HG02973 (cell line): ENCODE measurements around the gene ZNF281.
"Not testable (repeated sequence)": the region's sequence is repeated elsewhere in the genome, so short reads cannot be mapped to it uniquely, and the experiment has no call there.

Source experiments
- ATAC-seq: cut with Tn5 transposase; IDR thresholded peaks from one replicate; pipeline ENCODE4 v1.9.1; 2021; ENCODE audit warnings: moderate library complexity; ENCODE audit not compliant: unreplicated experiment

The ZNF281 gene

GRCh38 chr1:200432586-200432985, 22.8 kb upstream of the ZNF281 start:
- no peak for ATAC-seq

- no peak for ATAC-seq
Observed at GRCh38 chr1:200429221-200429751, 19.4 kb upstream of the ZNF281 start.

DNA sequence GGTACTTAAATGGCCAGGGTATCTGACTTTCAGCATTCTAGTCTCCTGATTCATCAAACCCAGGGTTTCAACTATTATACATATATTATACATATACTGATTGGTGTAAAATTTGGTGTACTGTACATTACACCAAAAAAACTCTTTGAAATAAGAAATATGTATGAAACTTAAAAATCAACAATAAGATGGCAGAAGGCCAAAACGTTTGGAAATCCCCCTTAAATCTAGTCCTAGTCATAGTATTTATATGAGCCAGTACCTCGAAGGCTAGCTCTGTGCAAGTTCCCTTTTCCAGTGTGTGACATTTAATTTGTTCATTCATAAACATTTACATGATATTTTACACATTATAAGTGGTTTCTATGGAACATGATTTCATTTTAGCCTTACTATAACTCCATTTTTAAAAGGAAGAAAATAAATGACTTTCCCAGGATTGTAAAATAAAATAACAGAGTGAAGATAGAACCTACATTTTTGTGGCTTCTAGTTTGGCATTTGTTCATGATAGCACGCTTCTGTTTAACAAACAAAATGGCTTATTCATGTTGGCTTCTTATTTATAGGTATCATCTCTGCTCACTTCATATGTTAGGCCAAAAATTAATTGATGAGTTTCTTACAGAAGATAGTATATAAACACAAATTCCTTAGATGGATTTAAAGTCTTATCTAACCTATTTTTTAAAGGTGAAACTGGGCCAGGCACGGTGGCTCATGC, 18.8 kb upstream of the ZNF281 start:
- no peak for ATAC-seq

- no peak for ATAC-seq
Observed at GRCh38 chr1:200427744-200428143, 17.9 kb upstream of the ZNF281 start.

GRCh38 chr1:200426196-200426595, 16.4 kb upstream of the ZNF281 start:
- ATAC-seq = no peak

GRCh38 chr1:200423235-200423634, 13.4 kb upstream of the ZNF281 start:
- ATAC-seq = no peak

- no peak for ATAC-seq
Observed at GRCh38 chr1:200422211-200422610, 12.4 kb upstream of the ZNF281 start.

GRCh38 chr1:200415789-200416593, 6.2 kb upstream of the ZNF281 start:
- ATAC-seq = peak; percentile 85

DNA sequence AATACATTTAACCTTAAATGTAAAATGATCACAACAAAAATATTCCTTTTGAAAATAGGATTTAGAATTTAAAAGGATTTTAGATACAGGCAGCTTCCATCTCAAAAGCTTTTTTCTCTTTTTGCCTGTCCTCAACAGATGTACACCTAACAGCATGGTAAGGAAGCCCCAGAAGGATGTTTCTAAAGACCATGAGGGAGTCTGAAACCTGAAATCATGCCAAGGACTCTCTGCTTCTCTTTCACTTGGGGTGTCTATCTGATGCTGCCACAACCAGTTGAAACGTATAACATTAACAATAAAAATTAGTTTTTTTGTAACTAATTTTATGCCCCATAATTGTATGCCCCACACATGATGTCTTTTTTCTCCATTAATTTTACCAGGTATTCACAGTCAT, 5.4 kb upstream of the ZNF281 start:
- ATAC-seq = peak; percentile 44

GRCh38 chr1:200414657-200415056, 4.8 kb upstream of the ZNF281 start:
- ATAC-seq = no peak

DNA sequence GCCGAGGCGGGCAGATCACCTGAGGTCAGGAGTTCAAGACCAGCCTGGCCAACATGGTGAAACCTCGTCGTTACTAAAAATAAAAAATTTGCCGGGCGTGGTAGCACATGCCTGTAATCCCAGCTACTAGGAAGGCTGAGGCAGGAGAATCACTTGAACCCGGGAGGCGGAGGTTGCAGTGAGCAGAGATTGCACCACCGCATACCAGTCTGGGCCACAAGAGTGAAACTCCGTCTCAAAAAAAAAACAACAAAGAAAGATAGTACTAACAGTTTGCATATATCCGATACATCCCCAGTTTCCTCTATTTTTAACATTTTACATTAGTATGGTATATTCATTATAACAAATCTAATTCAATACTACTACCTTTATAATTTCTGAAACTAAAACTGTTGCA, 3.9 kb upstream of the ZNF281 start:
- not testable (repeated sequence) for ATAC-seq

GRCh38 chr1:200411406-200412257, 1.8 kb upstream of the ZNF281 start:
- no peak for ATAC-seq

DNA sequence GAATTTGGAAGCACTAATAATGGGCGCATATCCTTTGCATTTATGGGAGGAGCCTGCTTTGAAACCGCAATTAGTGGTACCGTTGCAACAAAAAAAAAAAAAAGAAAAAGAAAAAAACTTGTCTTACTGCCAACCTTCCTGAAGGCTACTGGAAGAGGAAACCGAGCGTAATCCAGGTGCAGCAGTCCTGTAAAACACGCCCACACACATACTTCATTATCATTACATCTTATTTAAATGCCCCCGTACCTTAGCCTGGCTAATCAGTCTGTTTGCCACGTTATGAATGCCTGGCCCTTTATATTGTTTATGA, 686 bp upstream of the ZNF281 start:
- no peak for ATAC-seq

DNA sequence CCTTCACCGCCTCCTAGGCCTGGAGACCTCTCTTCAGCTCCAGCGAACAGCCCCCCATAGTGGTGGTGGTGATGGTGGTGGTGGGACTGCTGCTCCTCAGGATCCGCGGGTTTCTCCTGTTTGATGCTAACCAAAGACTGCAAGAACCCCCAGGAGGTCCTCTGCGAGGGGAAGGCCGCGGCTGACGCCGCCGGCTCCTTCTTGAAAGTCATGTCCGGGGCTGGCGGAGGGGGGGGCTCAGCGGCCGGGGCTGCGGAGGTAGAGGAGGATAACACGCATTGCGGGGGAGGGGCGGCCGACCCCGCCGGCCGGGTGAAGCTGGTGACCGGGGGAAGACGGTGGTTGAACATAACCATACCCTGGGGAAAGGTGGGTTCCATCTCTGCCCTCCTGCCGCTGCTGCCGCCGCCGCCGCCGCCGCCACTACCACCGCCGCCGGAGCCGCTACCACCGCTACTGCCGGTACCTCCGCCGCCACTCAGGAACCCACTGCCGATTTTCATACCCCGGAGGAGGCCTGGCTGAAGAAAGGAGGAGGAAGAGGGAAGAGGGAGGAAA, 554 bp downstream of the ZNF281 start:
- peak; percentile 34 for ATAC-seq

DNA sequence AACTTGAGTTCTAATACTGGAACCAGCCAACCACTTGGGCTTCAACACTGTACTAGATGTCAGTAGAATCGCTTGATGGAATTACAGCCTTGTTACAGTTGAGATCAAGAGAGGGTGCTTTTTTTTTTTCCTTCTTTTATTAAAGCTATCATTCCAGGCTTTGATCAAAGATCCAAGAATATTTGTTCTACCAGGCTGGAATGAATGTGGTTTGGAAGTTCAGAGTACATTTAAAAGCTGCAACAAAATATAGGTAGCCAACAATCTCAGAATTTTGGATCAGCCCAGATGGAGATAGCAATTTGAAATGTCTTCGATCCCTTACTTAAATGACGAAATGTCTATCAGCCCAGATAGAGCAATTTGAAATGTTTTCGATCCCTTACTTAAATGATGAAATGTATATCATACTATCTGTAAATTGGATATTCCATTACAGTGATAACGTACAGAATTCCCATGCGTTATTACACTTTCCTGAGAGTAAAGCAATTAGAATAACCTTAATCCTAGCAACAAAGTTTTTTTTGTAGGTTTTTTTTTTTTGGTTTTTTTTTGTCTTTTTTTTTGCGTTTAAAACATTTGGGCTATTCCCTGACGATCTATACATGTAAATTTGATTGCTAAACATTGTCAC, 3.6 kb downstream of the ZNF281 start:
- ATAC-seq = no peak

DNA sequence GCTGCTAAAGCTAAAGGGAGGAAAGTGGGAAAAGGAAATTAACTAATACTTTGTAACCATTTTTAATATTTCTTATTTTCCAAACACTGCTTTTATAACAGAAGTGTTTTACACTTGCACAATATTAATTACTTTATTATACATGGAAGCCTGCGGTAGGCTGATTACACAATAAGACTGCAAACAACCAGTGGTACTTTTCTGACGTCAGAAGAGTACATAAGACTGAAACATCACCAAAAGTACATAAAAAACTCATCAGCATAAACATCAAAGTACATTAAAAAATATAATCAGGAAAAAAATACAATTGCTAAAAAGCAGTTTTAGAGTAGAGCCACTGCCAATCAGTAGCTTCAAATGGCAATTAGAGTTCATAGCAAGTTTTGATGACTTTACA, 4.6 kb downstream of the ZNF281 start:
- no peak for ATAC-seq

DNA sequence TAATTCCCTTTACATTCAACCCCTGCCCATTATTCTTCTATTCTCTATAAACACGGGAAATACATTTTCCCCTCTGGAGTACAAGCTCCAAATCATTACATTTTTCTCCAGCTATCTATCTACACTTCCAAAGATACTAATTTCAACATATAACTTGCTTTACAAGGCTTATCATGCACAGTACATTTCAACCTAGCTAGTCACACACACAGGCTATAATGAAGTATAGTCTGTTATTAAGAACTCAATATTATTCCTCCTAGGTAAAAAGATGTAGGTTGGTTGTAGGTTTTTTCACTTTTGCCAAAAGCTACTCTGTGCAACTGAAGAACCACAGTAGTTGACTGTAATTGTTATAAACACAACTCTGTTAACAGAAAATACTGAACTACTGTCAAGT, 8.1 kb downstream of the ZNF281 start:
- no peak for ATAC-seq

DNA sequence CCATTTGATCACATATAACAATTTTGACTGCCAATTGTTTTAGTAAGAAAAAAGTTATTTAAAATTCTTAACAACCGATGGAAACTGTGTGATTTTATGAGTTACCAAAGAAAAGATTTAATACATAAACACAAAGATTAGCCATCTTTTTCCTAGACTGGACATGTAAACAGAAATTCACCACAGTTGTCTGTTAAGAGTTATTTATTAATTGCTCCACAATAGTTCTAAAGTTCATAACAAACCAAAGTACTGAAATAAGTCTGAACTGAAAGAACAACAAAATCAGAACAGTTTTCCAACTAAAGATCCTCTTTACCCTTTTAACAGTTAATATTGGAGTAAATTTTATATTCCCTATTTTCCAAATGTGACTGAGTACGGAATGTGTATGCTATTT, 8.6 kb downstream of the ZNF281 start:
- no peak for ATAC-seq

DNA sequence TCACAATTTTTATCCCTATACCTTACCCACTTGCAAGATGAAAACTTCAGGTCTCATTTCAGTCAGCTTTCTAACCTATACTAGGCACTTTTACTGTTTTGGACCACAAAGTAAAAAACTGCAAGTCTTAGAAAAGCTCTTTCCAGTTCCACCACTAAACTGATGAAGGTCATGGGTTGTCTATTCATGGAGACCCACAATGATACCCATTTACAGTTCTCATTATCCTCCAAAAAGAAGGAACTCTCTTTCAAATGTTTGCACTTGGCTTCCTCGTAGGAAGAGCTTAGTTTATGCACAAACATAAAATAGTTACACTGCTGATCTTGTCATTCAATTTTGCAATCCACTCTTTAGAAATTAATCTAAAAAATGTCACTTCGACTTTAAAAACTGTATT, 9.3 kb downstream of the ZNF281 start:
- ATAC-seq = no peak

DNA sequence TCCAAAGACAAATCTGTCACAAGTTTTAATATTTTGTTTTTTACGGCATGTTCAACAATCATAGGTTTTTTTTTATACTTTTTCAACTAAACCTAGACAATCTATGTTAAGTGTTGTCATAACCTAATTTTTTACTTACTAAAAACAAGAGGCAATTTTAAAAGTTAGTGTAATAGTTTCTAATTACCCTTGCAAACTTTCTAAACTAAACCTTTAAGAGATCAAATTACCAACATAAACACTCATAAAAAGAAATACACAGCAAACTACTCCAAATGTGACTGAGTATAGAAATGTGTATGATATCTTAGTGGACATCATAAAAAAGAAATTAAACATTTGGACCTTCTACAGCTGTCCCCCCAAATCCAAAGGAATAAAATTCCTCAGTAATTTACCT, 10.0 kb downstream of the ZNF281 start:
- no peak for ATAC-seq

- ATAC-seq = no peak
Observed at GRCh38 chr1:200398373-200398772, 11.5 kb downstream of the ZNF281 start.
